Smooth muscle cell (in vitro differentiated cells): ENCODE data around the gene OR51I1. TPM values are rescaled to one million over a fixed set of nuclear protein-coding genes. Genes with fewer than 3 reads are reported as not detected.

Experiments
- DNase-seq: peaks from one replicate; lab custom pipeline; 2025; ENCODE audit not compliant: unreplicated experiment; lab: John Stamatoyannopoulos, UW
- H2AFZ ChIP-seq: fragments of 200-600 bp; sonication (generic); 2 replicates; pipeline ENCODE4 v1.6.0; 2016; ENCODE audit warnings: antibody characterized with exemption, low read depth, mild to moderate bottlenecking
- H3F3A ChIP-seq: fragments of 200-600 bp; sonication (generic); 2 replicates; pipeline ENCODE4 v1.6.0; 2017; ENCODE audit warnings: antibody characterized with exemption, low read depth
- H3K27ac ChIP-seq: fragments of 200-600 bp; sonication (generic); 2 replicates; pipeline ENCODE4 v1.5.1; 2016; ENCODE audit warnings: low read depth, mild to moderate bottlenecking
- H3K27me3 ChIP-seq: fragments of 200-600 bp; sonication (generic); 2 replicates; pipeline ENCODE4 v1.6.1; 2016; ENCODE audit warnings: low read depth, mild to moderate bottlenecking
- H3K36me3 ChIP-seq: fragments of 200-600 bp; sonication (generic); 2 replicates; pipeline ENCODE4 v1.5.1; 2016; ENCODE audit warnings: low read depth
- H3K4me1 ChIP-seq: fragments of 200-600 bp; sonication (generic); 2 replicates; pipeline ENCODE4 v1.5.1; 2016; ENCODE audit warnings: low read depth
- H3K4me2 ChIP-seq: fragments of 200-600 bp; sonication (generic); 2 replicates; pipeline ENCODE4 v1.6.0; 2016; ENCODE audit warnings: mild to moderate bottlenecking
- H3K4me3 ChIP-seq: fragments of 200-600 bp; sonication (generic); 2 replicates; pipeline ENCODE4 v1.5.1; 2016; ENCODE audit warnings: mild to moderate bottlenecking
- H3K79me2 ChIP-seq: fragments of 200-600 bp; sonication (generic); 2 replicates; pipeline ENCODE4 v1.6.0; 2016; ENCODE audit warnings: low read depth, mild to moderate bottlenecking
- H3K9ac ChIP-seq: fragments of 200-600 bp; sonication (generic); 2 replicates; pipeline ENCODE4 v1.6.0; 2016; ENCODE audit warnings: low read depth
- H3K9me3 ChIP-seq: fragments of 200-600 bp; sonication (generic); replicated peaks from 2 replicates; pipeline ENCODE4 v1.5.1; 2016; ENCODE audit warnings: low read depth
- H4K20me1 ChIP-seq: fragments of 200-600 bp; sonication (generic); 2 replicates; pipeline ENCODE4 v1.6.0; 2016; ENCODE audit warnings: low read depth
- CTCF ChIP-seq: fragments of 200-600 bp; sonication (generic); IDR thresholded peaks from 2 replicates; pipeline ENCODE4 v1.5.1; 2017; ENCODE audit warnings: borderline replicate concordance, mild to moderate bottlenecking, antibody characterized with exemption; ENCODE audit not compliant: insufficient read depth, poor library complexity, severe bottlenecking
- WGBS: methylation state at CpG from one replicate; pipeline ENCODE4 v1.1.7; 2016; ENCODE audit warnings: low lambda C conversion rate; 5-methylcytosine and 5-hydroxymethylcytosine counted together
- polyA plus RNA-seq: library from polyadenylated mRNA; unstranded; fragments of >200 nt; fragmentation: Nextera tagmentation; extraction: Ambion mirVana; gene quantifications from 2 replicates; pipeline ENCODE4 v1.2.1, GENCODE V29; 2016
- total RNA-seq: library from RNA; depleted of rRNA; stranded (reverse); fragments of >200 nt; gene quantifications from 2 replicates; pipeline ENCODE4 v1.2.3, GENCODE V29; 2014

The OR51I1 gene
- total and polyA plus RNA-seq, 2 experiments from 2014 or later = not detected

- Histone ChIP-seq H3K79me2 (no peaks in the 10 kb centered on the region), H3K27ac (no peak overlapping the region), H2AFZ (no peak overlapping the region), H3K36me3 (no peaks in the 10 kb centered on the region), H4K20me1 (no peaks in the 10 kb centered on the region), H3F3A (no peaks in the 10 kb centered on the region), H3K9me3 (no peaks in the 10 kb centered on the region), H3K9ac (no peak overlapping the region), H3K4me3 (no peak overlapping the region), H3K27me3 (no peaks in the 10 kb centered on the region), H3K4me2 (no peak overlapping the region), H3K4me1 (no peaks in the 10 kb centered on the region)
- no peak for TF ChIP-seq CTCF
- DNase-seq = no peak
- WGBS = 69% methylated on average over 5 of the region's 5 CpGs
These were observed 20.3 kb downstream of the OR51I1 start for GRCh38 chr11:5420993-5421392.

GRCh38 chr11:5405173-5405572 lies 36.1 kb downstream of the OR51I1 start:
- H3K9ac ChIP-seq = no peak overlapping the region
- no peak for TF ChIP-seq CTCF
- no peaks in the 10 kb centered on the region for H3K36me3 ChIP-seq
- no peaks in the 10 kb centered on the region for H4K20me1 ChIP-seq
- H2AFZ ChIP-seq = no peak overlapping the region
- no peak overlapping the region for H3K4me2 ChIP-seq
- no peaks in the 10 kb centered on the region for H3K9me3 ChIP-seq
- no peak for DNase-seq
- no peak overlapping the region for H3K4me3 ChIP-seq
- no peaks in the 10 kb centered on the region for H3K27me3 ChIP-seq
- no peaks in the 10 kb centered on the region for H3F3A ChIP-seq
- H3K4me1 ChIP-seq = no peaks in the 10 kb centered on the region
- no peak overlapping the region for H3K27ac ChIP-seq
- H3K79me2 ChIP-seq = no peaks in the 10 kb centered on the region

- no peak overlapping the region for H3K4me2 ChIP-seq
- H2AFZ ChIP-seq = no peak overlapping the region
- H3K36me3 ChIP-seq = no peaks in the 10 kb centered on the region
- TF ChIP-seq CTCF = no peak
- no peaks in the 10 kb centered on the region for H3K4me1 ChIP-seq
- no peaks in the 10 kb centered on the region for H3K27me3 ChIP-seq
- no peaks in the 10 kb centered on the region for H3K9me3 ChIP-seq
- no peak overlapping the region for H3K4me3 ChIP-seq
- H3F3A ChIP-seq = no peaks in the 10 kb centered on the region
- H4K20me1 ChIP-seq = no peaks in the 10 kb centered on the region
- no peak overlapping the region for H3K9ac ChIP-seq
- H3K27ac ChIP-seq = no peak overlapping the region
- H3K79me2 ChIP-seq = no peaks in the 10 kb centered on the region
- no peak for DNase-seq
These were observed 42.4 kb downstream of the OR51I1 start for GRCh38 chr11:5398936-5399335.

- Histone ChIP-seq H4K20me1 (no peaks in the 10 kb centered on the region), H3K4me3 (no peak overlapping the region), H3K36me3 (no peaks in the 10 kb centered on the region), H3F3A (no peaks in the 10 kb centered on the region), H3K9ac (no peak overlapping the region), H3K27ac (no peak overlapping the region), H2AFZ (no peak overlapping the region), H3K27me3 (no peaks in the 10 kb centered on the region), H3K79me2 (no peaks in the 10 kb centered on the region), H3K4me2 (no peak overlapping the region), H3K9me3 (no peaks in the 10 kb centered on the region), H3K4me1 (no peaks in the 10 kb centered on the region)
- no peak for TF ChIP-seq CTCF
- DNase-seq = no peak
These were observed 47.2 kb downstream of the OR51I1 start for GRCh38 chr11:5394091-5394490.

Other genes starting within 250 kb of the OR51I1 start
- not detected in 2 replicates for gene OR51V1, start 240.8 kb downstream of the OR51I1 start, total RNA-seq
- gene OR51V1, start 240.8 kb downstream of the OR51I1 start, polyA plus RNA-seq = not detected in 2 replicates
- not detected in 2 replicates for gene HBB, start 214.4 kb downstream of the OR51I1 start, total RNA-seq
- not detected in 2 replicates for gene HBB, start 214.4 kb downstream of the OR51I1 start, polyA plus RNA-seq
- gene HBD, start 207.0 kb downstream of the OR51I1 start, total RNA-seq = not detected in 2 replicates
- gene HBD, start 207.0 kb downstream of the OR51I1 start, polyA plus RNA-seq = not detected in 2 replicates
- gene HBG1, start 191.7 kb downstream of the OR51I1 start, total RNA-seq = not detected in 2 replicates
- gene HBG1, start 191.7 kb downstream of the OR51I1 start, polyA plus RNA-seq = not detected in 2 replicates
- gene HBG2, start 186.7 kb downstream of the OR51I1 start, total RNA-seq = 0.49 TPM in 1 of 2 replicates, not detected in the other
- not detected in 2 replicates for gene HBG2, start 186.7 kb downstream of the OR51I1 start, polyA plus RNA-seq
- not detected in 2 replicates for gene HBE1, start 171.6 kb downstream of the OR51I1 start, total RNA-seq
- gene HBE1, start 171.6 kb downstream of the OR51I1 start, polyA plus RNA-seq = 0.73 TPM in 1 of 2 replicates, not detected in the other
- not detected in 2 replicates for gene OR51B4, start 139.6 kb downstream of the OR51I1 start, total RNA-seq
- gene OR51B4, start 139.6 kb downstream of the OR51I1 start, polyA plus RNA-seq = not detected in 2 replicates
- not detected in 2 replicates for gene OR51B2, start 117.2 kb downstream of the OR51I1 start, total RNA-seq
- gene OR51B2, start 117.2 kb downstream of the OR51I1 start, polyA plus RNA-seq = not detected in 2 replicates
- 0.09 and 0.54 TPM in 2 replicates for gene OR51B5, start 98.0 kb downstream of the OR51I1 start, total RNA-seq
- not detected in 2 replicates for gene OR51B5, start 98.0 kb downstream of the OR51I1 start, polyA plus RNA-seq
- not detected in 2 replicates for gene OR51B6, start 90.0 kb downstream of the OR51I1 start, total RNA-seq
- gene OR51B6, start 90.0 kb downstream of the OR51I1 start, polyA plus RNA-seq = not detected in 2 replicates
- gene OR51M1, start 57.7 kb downstream of the OR51I1 start, total RNA-seq = not detected in 2 replicates
- not detected in 2 replicates for gene OR51M1, start 57.7 kb downstream of the OR51I1 start, polyA plus RNA-seq
- gene OR51Q1, start 19.4 kb downstream of the OR51I1 start, total RNA-seq = not detected in 2 replicates
- gene OR51Q1, start 19.4 kb downstream of the OR51I1 start, polyA plus RNA-seq = not detected in 2 replicates
- gene OR51I2, start 7.8 kb upstream of the OR51I1 start, total RNA-seq = not detected in 2 replicates
- gene OR51I2, start 7.8 kb upstream of the OR51I1 start, polyA plus RNA-seq = not detected in 2 replicates
- gene OR52D1, start 47.2 kb upstream of the OR51I1 start, total RNA-seq = not detected in 2 replicates
- gene OR52D1, start 47.2 kb upstream of the OR51I1 start, polyA plus RNA-seq = not detected in 2 replicates
- gene UBQLN3, start 68.4 kb upstream of the OR51I1 start, total RNA-seq = 0.13 and 0.27 TPM in 2 replicates
- gene UBQLN3, start 68.4 kb upstream of the OR51I1 start, polyA plus RNA-seq = 0.45 TPM in 1 of 2 replicates, not detected in the other
- 0.31 and 0.58 TPM in 2 replicates for gene UBQLNL, start 75.2 kb upstream of the OR51I1 start, total RNA-seq
- 0.14 TPM in 1 of 2 replicates, not detected in the other for gene UBQLNL, start 75.2 kb upstream of the OR51I1 start, polyA plus RNA-seq
- gene OR52H1, start 107.0 kb upstream of the OR51I1 start, total RNA-seq = not detected in 2 replicates
- gene OR52H1, start 107.0 kb upstream of the OR51I1 start, polyA plus RNA-seq = not detected in 2 replicates
- not detected in 2 replicates for gene OR52B6, start 139.4 kb upstream of the OR51I1 start, total RNA-seq
- gene OR52B6, start 139.4 kb upstream of the OR51I1 start, polyA plus RNA-seq = not detected in 2 replicates
- gene TRIM6, start 155.1 kb upstream of the OR51I1 start, total RNA-seq = 5.6 and 10.0 TPM in 2 replicates
- gene TRIM6, start 155.1 kb upstream of the OR51I1 start, polyA plus RNA-seq = 3.7 and 11.7 TPM in 2 replicates
- 6.7 and 7.5 TPM in 2 replicates for gene TRIM34, start 183.5 kb upstream of the OR51I1 start, total RNA-seq
- 4.1 and 6.3 TPM in 2 replicates for gene TRIM34, start 183.5 kb upstream of the OR51I1 start, polyA plus RNA-seq
- 22.2 and 27.6 TPM in 2 replicates for gene TRIM5, start 243.6 kb upstream of the OR51I1 start, total RNA-seq
- gene TRIM5, start 243.6 kb upstream of the OR51I1 start, polyA plus RNA-seq = 16.4 and 18.0 TPM in 2 replicates
- 34.4 and 41.1 TPM in 2 replicates for gene TRIM22, start 248.3 kb upstream of the OR51I1 start, total RNA-seq
- gene TRIM22, start 248.3 kb upstream of the OR51I1 start, polyA plus RNA-seq = 26.1 and 33.4 TPM in 2 replicates